HepG2 (cell line): ENCODE data around the gene KIAA0825.

Source experiments
- EZH2 ChIP-seq: conservative IDR thresholded peaks from 2 replicates; pipeline ENCODE4 v1.6.1; 2012; ENCODE audit warnings: mild to moderate bottlenecking, low read depth, low read length, moderate library complexity
- GMEB2 ChIP-seq: IDR thresholded peaks from 2 replicates; pipeline ENCODE4 v1.6.1; 2016; ENCODE audit warnings: missing biosample characterization, missing genetic modification reagents, low read depth
- NFYC ChIP-seq: IDR thresholded peaks from 2 replicates; pipeline ENCODE4 v1.6.1; 2016; ENCODE audit warnings: missing genetic modification reagents, missing compliant biosample characterization
- PAWR ChIP-seq: sonication (generic); formaldehyde crosslinking; IDR thresholded peaks from 2 replicates; pipeline ENCODE4 v1.4.0; 2020; ENCODE audit warnings: missing genetic modification reagents, mild to moderate bottlenecking, borderline replicate concordance
- TBP ChIP-seq: sonication (generic); formaldehyde crosslinking; IDR thresholded peaks from 2 replicates; pipeline ENCODE4 v1.5.0; 2020; ENCODE audit warnings: missing genetic modification reagents
- TF ChIP-seq, protein P1 (sequence below): sonication (generic); formaldehyde crosslinking; IDR thresholded peaks from 2 replicates; pipeline ENCODE4 v1.4.0; 2020; ENCODE audit warnings: missing genetic modification reagents, borderline replicate concordance
- TF ChIP-seq, protein P2 (sequence below): sonication (generic); formaldehyde crosslinking; IDR thresholded peaks from 2 replicates; pipeline ENCODE4 v1.4.0; 2020; ENCODE audit warnings: mild to moderate bottlenecking, missing genetic modification reagents
- TF ChIP-seq, protein P3 (sequence below): sonication (generic); formaldehyde crosslinking; IDR thresholded peaks from 2 replicates; pipeline ENCODE4 v1.5.0; 2020; ENCODE audit warnings: mild to moderate bottlenecking, missing genetic modification reagents, moderate library complexity
- TF ChIP-seq, protein P4 (sequence below): IDR thresholded peaks from 2 replicates; pipeline ENCODE4 v1.6.1; 2018; ENCODE audit warnings: missing genetic modification reagents

DNA sequence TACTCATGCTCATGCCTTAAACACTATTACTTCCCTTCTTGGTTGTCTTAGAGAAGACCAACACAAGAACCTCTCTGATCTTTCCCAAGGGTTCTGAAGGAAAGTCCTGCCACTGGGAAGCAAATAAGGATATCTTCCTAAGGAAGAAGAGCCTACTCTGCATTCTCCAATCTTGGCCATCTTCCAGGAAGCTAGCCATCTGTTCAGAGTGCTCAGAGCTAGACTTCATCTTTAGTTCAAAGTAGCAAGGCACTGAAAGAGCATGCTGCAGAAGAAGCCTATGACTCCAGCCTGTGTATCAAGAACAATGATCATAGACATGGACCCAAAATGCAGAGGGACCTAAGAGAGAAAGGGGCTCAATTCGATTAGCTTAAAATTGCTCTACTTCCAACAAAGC lies 114.7 kb downstream of the KIAA0825 start:
- no peak for TF ChIP-seq NFYC
- TF ChIP-seq, protein P1, sequence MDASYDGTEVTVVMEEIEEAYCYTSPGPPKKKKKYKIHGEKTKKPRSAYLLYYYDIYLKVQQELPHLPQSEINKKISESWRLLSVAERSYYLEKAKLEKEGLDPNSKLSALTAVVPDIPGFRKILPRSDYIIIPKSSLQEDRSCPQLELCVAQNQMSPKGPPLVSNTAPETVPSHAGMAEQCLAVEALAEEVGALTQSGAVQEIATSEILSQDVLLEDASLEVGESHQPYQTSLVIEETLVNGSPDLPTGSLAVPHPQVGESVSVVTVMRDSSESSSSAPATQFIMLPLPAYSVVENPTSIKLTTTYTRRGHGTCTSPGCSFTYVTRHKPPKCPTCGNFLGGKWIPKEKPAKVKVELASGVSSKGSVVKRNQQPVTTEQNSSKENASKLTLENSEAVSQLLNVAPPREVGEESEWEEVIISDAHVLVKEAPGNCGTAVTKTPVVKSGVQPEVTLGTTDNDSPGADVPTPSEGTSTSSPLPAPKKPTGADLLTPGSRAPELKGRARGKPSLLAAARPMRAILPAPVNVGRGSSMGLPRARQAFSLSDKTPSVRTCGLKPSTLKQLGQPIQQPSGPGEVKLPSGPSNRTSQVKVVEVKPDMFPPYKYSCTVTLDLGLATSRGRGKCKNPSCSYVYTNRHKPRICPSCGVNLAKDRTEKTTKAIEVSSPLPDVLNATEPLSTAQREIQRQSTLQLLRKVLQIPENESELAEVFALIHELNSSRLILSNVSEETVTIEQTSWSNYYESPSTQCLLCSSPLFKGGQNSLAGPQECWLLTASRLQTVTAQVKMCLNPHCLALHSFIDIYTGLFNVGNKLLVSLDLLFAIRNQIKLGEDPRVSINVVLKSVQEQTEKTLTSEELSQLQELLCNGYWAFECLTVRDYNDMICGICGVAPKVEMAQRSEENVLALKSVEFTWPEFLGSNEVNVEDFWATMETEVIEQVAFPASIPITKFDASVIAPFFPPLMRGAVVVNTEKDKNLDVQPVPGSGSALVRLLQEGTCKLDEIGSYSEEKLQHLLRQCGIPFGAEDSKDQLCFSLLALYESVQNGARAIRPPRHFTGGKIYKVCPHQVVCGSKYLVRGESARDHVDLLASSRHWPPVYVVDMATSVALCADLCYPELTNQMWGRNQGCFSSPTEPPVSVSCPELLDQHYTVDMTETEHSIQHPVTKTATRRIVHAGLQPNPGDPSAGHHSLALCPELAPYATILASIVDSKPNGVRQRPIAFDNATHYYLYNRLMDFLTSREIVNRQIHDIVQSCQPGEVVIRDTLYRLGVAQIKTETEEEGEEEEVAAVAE (CRISPR knock-in tag) = no peak
- TF ChIP-seq TBP = no peak
- TF ChIP-seq GMEB2 = no peak
- TF ChIP-seq, protein P2, sequence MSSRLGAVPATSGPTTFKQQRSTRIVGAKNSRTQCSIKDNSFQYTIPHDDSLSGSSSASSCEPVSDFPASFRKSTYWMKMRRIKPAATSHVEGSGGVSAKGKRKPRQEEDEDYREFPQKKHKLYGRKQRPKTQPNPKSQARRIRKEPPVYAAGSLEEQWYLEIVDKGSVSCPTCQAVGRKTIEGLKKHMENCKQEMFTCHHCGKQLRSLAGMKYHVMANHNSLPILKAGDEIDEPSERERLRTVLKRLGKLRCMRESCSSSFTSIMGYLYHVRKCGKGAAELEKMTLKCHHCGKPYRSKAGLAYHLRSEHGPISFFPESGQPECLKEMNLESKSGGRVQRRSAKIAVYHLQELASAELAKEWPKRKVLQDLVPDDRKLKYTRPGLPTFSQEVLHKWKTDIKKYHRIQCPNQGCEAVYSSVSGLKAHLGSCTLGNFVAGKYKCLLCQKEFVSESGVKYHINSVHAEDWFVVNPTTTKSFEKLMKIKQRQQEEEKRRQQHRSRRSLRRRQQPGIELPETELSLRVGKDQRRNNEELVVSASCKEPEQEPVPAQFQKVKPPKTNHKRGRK (CRISPR knock-in tag) = no peak
- TF ChIP-seq, protein P3, sequence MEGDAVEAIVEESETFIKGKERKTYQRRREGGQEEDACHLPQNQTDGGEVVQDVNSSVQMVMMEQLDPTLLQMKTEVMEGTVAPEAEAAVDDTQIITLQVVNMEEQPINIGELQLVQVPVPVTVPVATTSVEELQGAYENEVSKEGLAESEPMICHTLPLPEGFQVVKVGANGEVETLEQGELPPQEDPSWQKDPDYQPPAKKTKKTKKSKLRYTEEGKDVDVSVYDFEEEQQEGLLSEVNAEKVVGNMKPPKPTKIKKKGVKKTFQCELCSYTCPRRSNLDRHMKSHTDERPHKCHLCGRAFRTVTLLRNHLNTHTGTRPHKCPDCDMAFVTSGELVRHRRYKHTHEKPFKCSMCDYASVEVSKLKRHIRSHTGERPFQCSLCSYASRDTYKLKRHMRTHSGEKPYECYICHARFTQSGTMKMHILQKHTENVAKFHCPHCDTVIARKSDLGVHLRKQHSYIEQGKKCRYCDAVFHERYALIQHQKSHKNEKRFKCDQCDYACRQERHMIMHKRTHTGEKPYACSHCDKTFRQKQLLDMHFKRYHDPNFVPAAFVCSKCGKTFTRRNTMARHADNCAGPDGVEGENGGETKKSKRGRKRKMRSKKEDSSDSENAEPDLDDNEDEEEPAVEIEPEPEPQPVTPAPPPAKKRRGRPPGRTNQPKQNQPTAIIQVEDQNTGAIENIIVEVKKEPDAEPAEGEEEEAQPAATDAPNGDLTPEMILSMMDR = no peak
- TF ChIP-seq, protein P4, sequence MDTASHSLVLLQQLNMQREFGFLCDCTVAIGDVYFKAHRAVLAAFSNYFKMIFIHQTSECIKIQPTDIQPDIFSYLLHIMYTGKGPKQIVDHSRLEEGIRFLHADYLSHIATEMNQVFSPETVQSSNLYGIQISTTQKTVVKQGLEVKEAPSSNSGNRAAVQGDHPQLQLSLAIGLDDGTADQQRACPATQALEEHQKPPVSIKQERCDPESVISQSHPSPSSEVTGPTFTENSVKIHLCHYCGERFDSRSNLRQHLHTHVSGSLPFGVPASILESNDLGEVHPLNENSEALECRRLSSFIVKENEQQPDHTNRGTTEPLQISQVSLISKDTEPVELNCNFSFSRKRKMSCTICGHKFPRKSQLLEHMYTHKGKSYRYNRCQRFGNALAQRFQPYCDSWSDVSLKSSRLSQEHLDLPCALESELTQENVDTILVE (CRISPR knock-in tag) = no peak
- no peak for TF ChIP-seq PAWR (CRISPR knock-in tag)
- no peak for TF ChIP-seq EZH2
